Common myeloid progenitor, CD34-positive (primary cell): ENCODE results near the gene CDC14A.

Experiments used
- CTCF ChIA-PET: fragments of 350-600 bp; sonication (Branson Sonifier 250); formaldehyde crosslinking; loops from one replicate; lab custom pipeline; 2021; ENCODE audit warnings: antibody characterized with exemption; lab: Charles Lee
- POLR2A ChIA-PET: fragments of 350-600 bp; sonication (Branson Sonifier 250); formaldehyde crosslinking; loops from one replicate; lab custom pipeline; 2021; ENCODE audit warnings: antibody characterized with exemption; lab: Charles Lee
- DNase-seq, 3 donors: peaks; one replicate each; pipeline versions ENCODE4 v3.0.0 to v3.0.0-alpha.2; 2013
- H3K27ac ChIP-seq, 2 experiments: 1 replicate in 1 of 2; 2 replicates in 1 of 2; pipeline ENCODE4 v1.7.0; 2013; ENCODE audit warnings: inconsistent platforms in 2 of 2, low read length in 2 of 2, mild to moderate bottlenecking in 2 of 2, low read depth in 1 of 2, moderate library complexity in 1 of 2; ENCODE audit not compliant: severe bottlenecking in 2 of 2, insufficient read depth in 1 of 2, poor library complexity in 1 of 2
- H3K27me3 ChIP-seq, 5 experiments: replicated peaks in 2 of 5; 1 replicate in 3 of 5; 2 replicates in 2 of 5; pipeline versions ENCODE4 v1.6.1 to v1.7.0; 2013; ENCODE audit warnings: low read length in 4 of 5, mild to moderate bottlenecking in 2 of 5, moderate library complexity in 2 of 5, inconsistent platforms in 1 of 5; ENCODE audit not compliant: insufficient read depth in 5 of 5, control insufficient read depth in 4 of 5
- H3K36me3 ChIP-seq, 4 experiments: 1 replicate in 2 of 4; 2 replicates in 2 of 4; pipeline versions ENCODE4 v1.6.1 to v1.7.0; 2013; ENCODE audit warnings: low read length in 3 of 4, control low read depth in 1 of 4, mild to moderate bottlenecking in 1 of 4; ENCODE audit not compliant: control insufficient read depth in 4 of 4, insufficient read depth in 4 of 4
- H3K4me1 ChIP-seq, 4 experiments: 1 replicate in 3 of 4; 2 replicates in 1 of 4; pipeline versions ENCODE4 v1.6.1 to v1.7.1; 2013; ENCODE audit warnings: low read length in 3 of 4, mild to moderate bottlenecking in 3 of 4, control low read depth in 1 of 4, inconsistent platforms in 1 of 4, moderate library complexity in 1 of 4; ENCODE audit not compliant: control insufficient read depth in 4 of 4, insufficient read depth in 4 of 4; ENCODE audit errors: control extremely low read depth in 1 of 4
- H3K4me3 ChIP-seq, 7 experiments: 1 replicate in 4 of 7; 2 replicates in 3 of 7; pipeline versions ENCODE4 v1.5.1 to v1.7.0; 2013; ENCODE audit warnings: mild to moderate bottlenecking in 7 of 7, low read length in 6 of 7, moderate library complexity in 6 of 7, inconsistent platforms in 2 of 7, low read depth in 2 of 7, control low read depth in 1 of 7; ENCODE audit not compliant: insufficient read depth in 4 of 7, control insufficient read depth in 1 of 7; ENCODE audit errors: extremely low read depth in 1 of 7
- H3K9me3 ChIP-seq, 5 experiments: 1 replicate in 4 of 5; 2 replicates in 1 of 5; pipeline versions ENCODE4 v1.6.1 to v1.7.1; 2013; ENCODE audit warnings: low read length in 4 of 5, mild to moderate bottlenecking in 2 of 5, inconsistent platforms in 1 of 5, low read depth in 1 of 5, moderate library complexity in 1 of 5; ENCODE audit not compliant: control insufficient read depth in 4 of 5, insufficient read depth in 2 of 5; ENCODE audit errors: control extremely low read depth in 1 of 5
- WGBS: methylation state at CpG from one replicate; pipeline ENCODE4 v1.1.5; 2013; ENCODE audit not compliant: insufficient coverage; 5-methylcytosine and 5-hydroxymethylcytosine counted together

The CDC14A gene

GRCh38 chr1:100434831-100435230 lies 82.5 kb downstream of the CDC14A start:
- POLR2A ChIA-PET = no interaction called here
- 92% methylated on average over 2 of the region's 2 CpGs for WGBS

GRCh38 chr1:100438375-100438774 lies 86.1 kb downstream of the CDC14A start:
- no peak overlapping the region for H3K27ac ChIP-seq

More at GRCh38 chr1:100434831-100435230, 82.5 kb downstream of the CDC14A start:
- DNase-seq = no peak
- H3K9me3 ChIP-seq = no peaks in the 10 kb centered on the region
- H3K27ac ChIP-seq = no peak overlapping the region
- no peak overlapping the region for H3K4me3 ChIP-seq
- H3K4me1 ChIP-seq = peaks cover 0 to 16% (median 7%) of the 10 kb centered on the region in 4 experiments
- no peaks in the 10 kb centered on the region for H3K27me3 ChIP-seq
- CTCF ChIA-PET = interaction anchor here (1.0 to 1.9 kb wide), 3 partner anchors 13 to 24 kb away, joined by 3 to 6 read pairs (median 4); no protein-coding TSS in a partner anchor
- H3K36me3 ChIP-seq = peaks cover 0 to 10% (median 4%) of the 10 kb centered on the region in 4 experiments

GRCh38 chr1:100438789-100439188 lies 86.5 kb downstream of the CDC14A start:
- CTCF ChIA-PET = interaction anchor here (1.2 to 2.1 kb wide), 3 partner anchors 14 to 20 kb away, joined by 3 to 6 read pairs (median 3); no protein-coding TSS in a partner anchor

More at GRCh38 chr1:100438375-100438774, 86.1 kb downstream of the CDC14A start:
- no peak for DNase-seq
- Histone ChIP-seq H3K27me3 (no peaks in the 10 kb centered on the region), H3K9me3 (no peaks in the 10 kb centered on the region), H3K4me3 (no peak overlapping the region), H3K4me1 (peaks cover 0 to 42% (median 19%) of the 10 kb centered on the region in 4 experiments), H3K36me3 (peaks cover 0 to 8% (median 3%) of the 10 kb centered on the region in 4 experiments)
- CTCF ChIA-PET = no interaction called here
- 92% methylated on average over 1 of the region's 1 CpG for WGBS
- POLR2A ChIA-PET = no interaction called here

GRCh38 chr1:100440075-100440809 lies 87.9 kb downstream of the CDC14A start:
- no peaks in the 10 kb centered on the region for H3K9me3 ChIP-seq
- H3K4me3 ChIP-seq = no peak overlapping the region
- peaks cover 0 to 11% (median 3%) of the 10 kb centered on the region in 4 experiments for H3K36me3 ChIP-seq
- peak overlapping the region in 1 of 2 experiments; percentile 38 for H3K27ac ChIP-seq
- POLR2A ChIA-PET = interaction anchor here (0.6 kb wide), 1 partner anchor 182 kb away, joined by 5 read pairs; no protein-coding TSS in a partner anchor
- CTCF ChIA-PET = interaction anchor here (0.8 to 2.1 kb wide), 6 partner anchors 15 to 43 kb away, joined by 3 to 6 read pairs (median 3); no protein-coding TSS in a partner anchor
- DNase-seq = peak; percentile 63 to 91 (median 82)
- H3K27me3 ChIP-seq = no peaks in the 10 kb centered on the region
- peaks cover 6 to 54% (median 35%) of the 10 kb centered on the region in 4 experiments for H3K4me1 ChIP-seq
- 0% methylated on average over 1 of the region's 4 CpGs for WGBS

More at GRCh38 chr1:100438789-100439188, 86.5 kb downstream of the CDC14A start:
- 100% methylated on average over 3 of the region's 3 CpGs for WGBS
- Histone ChIP-seq H3K27me3 (no peaks in the 10 kb centered on the region), H3K27ac (peak overlapping the region in 1 of 2 experiments; percentile 27), H3K9me3 (no peaks in the 10 kb centered on the region), H3K4me3 (no peak overlapping the region), H3K4me1 (peaks cover 1 to 46% (median 23%) of the 10 kb centered on the region in 4 experiments), H3K36me3 (peaks cover 0 to 11% (median 3%) of the 10 kb centered on the region in 4 experiments)
- POLR2A ChIA-PET = no interaction called here
- no peak for DNase-seq

- Histone ChIP-seq H3K4me3 (no peak overlapping the region), H3K36me3 (peaks cover 0 to 11% (median 2%) of the 10 kb centered on the region in 4 experiments), H3K27me3 (no peaks in the 10 kb centered on the region), H3K9me3 (no peaks in the 10 kb centered on the region), H3K27ac (no peak overlapping the region), H3K4me1 (peaks cover 9 to 60% (median 43%) of the 10 kb centered on the region in 4 experiments)
- 100% methylated on average over 1 of the region's 2 CpGs for WGBS
- ChIA-PET CTCF (interaction anchor here (1.2 kb wide), 1 partner anchor 19 kb away, joined by 3 read pairs; no protein-coding TSS in a partner anchor), POLR2A (no interaction called here)
- no peak for DNase-seq
Measured at GRCh38 chr1:100441146-100441545, 88.8 kb downstream of the CDC14A start.

- no peak for DNase-seq
- POLR2A ChIA-PET = no interaction called here
- H3K4me3 ChIP-seq = no peak overlapping the region
- H3K36me3 ChIP-seq = peaks cover 0 to 11% (median 2%) of the 10 kb centered on the region in 4 experiments
- CTCF ChIA-PET = interaction anchor here (1.2 kb wide), 1 partner anchor 19 kb away, joined by 3 read pairs; no protein-coding TSS in a partner anchor
- no peaks in the 10 kb centered on the region for H3K27me3 ChIP-seq
- no peak overlapping the region for H3K27ac ChIP-seq
- WGBS = no CpG with 5 or more reads among the region's 1 CpG
- H3K4me1 ChIP-seq = peaks cover 9 to 60% (median 44%) of the 10 kb centered on the region in 4 experiments
- no peaks in the 10 kb centered on the region for H3K9me3 ChIP-seq
Measured at GRCh38 chr1:100441651-100442050, 89.3 kb downstream of the CDC14A start.
